GM19023 (cell line): Measurements from ENCODE around the gene CDK11B.

ENCODE experiments used
- ATAC-seq: cut with Tn5 transposase; IDR thresholded peaks from one replicate; pipeline ENCODE4 v1.9.1; 2021; ENCODE audit warnings: mild to moderate bottlenecking, moderate library complexity; ENCODE audit not compliant: unreplicated experiment

The CDK11B gene

DNA sequence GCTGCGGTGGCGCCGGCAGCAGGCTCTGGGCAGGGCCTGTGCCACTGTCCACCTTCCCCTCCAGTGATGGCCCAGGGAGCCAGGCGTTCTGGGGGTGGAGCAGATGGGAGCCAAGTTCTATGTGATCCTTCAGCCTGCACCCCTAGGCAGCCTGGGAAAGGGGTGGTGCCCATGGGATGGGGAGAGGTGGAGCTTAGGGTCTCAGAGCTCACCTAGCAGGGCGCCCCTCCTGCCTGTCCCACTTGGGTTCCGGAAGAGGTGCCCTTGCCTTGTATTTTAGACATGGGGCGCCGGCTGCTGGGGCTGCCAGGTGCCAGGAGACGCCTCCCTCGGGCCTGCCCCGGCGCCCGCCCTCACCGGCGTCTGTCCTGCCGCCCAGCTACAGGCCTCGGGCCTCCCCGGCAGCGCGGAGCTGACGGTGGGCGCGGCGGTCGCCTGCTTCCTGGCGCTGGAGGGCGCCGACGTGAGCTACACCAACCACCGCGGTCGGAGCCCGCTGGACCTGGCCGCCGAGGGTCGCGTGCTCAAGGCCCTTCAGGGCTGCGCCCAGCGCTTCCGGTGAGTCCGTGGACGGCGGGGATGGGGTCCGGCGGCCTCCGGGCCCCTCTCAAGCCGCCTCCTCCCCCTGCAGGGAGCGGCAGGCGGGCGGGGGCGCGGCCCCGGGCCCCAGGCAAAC is 29.9 kb downstream of the CDK11B start:
- ATAC-seq = no peak

DNA sequence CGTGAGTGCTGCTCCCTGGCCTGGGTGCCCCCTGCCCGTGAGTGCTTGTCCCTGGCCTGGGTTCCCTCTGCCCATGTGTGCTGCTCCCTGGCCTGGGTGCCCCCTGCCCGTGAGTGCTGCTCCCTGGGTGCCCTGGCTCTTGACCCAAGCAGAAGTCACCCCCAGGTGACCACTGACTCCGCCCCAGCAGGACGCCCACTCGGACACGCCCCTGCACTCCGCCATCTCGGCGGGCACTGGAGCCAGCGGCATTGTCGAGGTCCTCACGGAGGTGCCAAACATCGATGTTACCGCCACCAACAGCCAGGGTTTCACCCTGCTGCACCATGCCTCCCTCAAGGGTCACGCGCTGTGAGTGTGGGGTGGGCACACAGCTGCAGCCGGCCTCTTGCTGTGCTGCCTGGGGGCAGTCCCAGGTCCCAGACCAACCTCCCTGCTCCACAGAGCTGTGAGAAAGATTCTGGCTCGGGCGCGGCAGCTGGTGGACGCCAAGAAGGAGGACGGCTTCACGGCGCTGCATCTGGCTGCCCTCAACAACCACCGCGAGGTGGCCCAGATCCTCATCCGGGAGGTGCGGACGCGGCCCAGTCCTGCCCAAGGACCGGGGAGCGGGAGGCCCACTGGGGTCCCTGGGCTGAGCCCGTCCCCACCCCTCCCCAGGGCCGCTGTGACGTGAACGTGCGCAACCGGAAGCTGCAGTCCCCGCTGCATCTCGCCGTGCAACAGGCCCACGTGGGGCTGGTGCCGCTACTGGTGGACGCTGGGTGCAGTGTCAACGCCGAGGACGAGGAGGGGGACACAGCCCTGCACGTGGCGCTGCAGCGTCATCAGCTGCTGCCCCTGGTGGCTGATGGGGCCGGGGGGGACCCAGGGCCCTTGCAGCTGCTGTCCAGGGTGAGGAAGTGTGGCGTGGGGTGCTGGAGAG is 30.7 kb downstream of the CDK11B start:
- ATAC-seq = no peak

DNA sequence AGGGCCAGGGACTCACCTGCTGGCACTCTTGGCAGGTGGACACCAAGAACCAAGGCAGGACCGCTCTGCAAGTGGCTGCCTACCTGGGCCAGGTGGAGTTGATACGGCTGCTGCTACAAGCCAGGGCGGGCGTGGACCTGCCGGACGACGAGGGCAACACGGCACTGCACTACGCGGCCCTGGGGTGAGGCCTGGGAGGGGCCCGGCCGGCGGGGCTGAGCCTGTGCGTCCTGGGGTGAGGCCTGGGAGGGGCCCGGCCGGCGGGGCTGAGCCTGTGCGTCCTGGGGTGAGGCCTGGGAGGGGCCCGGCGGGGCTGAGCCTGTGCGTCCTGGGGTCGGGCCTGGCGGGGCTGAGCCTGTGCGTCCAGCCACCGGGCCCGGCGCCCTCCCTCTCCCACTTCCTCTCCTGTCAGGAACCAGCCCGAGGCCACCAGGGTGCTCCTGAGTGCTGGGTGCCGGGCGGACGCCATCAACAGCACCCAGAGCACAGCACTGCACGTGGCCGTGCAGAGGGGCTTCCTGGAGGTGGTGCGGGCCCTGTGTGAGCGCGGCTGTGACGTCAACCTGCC is 31.5 kb downstream of the CDK11B start:
- no peak for ATAC-seq

DNA sequence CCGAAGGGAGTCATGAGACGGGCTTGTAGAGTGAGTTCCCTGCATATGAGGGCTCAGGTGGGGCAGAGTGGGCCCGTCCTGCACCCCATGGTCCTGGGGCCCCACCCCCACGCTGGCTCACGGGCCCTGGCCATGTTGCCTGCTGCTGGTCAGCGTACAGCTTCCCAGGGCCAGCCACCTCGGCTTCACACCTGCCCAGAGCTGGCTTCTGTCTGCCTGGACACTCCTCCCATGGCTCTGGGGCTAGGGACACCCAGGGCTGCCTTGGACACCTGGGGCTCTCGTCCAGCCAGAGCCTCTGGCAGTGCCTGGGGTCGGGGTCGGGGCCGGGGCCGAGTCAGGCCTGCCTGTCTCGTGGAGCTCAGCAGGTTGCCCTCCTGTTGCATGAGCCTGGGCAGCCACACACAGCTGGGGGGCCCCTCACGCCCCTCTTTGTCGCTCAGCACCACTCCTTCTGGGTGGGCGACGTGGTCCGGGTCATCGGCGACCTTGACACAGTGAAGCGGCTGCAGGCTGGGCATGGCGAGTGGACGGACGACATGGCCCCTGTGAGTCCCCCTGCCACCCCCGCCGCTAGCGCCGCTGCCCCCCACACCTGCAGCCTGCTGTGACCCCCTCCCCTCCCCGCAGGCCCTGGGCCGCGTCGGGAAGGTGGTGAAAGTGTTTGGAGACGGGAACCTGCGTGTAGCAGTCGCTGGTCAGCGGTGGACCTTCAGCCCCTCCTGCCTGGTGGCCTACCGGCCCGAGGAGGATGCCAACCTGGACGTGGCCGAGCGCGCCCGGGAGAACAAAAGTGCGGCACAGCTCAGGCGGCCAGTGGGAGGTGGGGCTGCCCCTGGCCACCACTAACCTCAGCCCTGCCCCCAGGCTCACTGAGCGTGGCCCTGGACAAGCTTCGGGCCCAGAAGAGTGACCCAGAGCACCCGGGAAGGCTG is 32.3 kb downstream of the CDK11B start:
- no peak for ATAC-seq

DNA sequence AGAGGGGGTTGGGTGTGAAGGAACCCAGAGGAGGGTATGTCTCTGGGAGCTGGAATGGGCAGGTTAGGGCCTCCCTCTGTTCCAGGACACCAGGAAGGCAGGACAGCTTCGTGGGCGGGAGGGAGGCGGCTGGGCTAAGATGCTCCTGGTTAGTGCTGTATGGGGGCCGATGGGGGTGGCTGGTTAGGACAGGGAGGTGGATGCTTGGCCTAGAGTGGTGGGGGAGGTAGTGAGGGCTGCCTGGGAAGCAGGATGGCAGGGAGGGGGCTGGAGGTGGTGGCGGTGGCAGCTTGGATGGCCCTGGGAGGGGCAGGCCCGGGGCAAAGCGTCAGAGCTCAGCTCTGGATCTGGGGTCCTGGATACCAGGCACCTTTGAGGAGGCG is 33.0 kb downstream of the CDK11B start:
- ATAC-seq = no peak

DNA sequence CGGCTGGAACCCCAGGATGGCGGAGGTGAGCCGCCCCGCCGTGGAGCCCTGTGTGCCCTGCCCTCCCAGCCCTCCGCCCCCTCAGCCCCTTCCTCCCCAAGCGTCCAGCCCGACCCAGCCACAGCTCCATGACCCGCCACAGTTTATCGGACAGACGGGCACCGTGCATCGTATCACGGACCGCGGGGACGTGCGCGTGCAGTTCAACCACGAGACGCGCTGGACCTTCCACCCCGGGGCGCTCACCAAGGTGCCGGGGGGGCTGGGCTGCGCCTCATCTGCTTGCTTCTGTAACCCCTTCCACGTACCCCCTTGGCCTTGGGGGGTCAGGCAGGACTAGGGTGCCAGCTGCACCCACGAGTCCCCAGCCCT is 33.4 kb downstream of the CDK11B start:
- no peak for ATAC-seq

DNA sequence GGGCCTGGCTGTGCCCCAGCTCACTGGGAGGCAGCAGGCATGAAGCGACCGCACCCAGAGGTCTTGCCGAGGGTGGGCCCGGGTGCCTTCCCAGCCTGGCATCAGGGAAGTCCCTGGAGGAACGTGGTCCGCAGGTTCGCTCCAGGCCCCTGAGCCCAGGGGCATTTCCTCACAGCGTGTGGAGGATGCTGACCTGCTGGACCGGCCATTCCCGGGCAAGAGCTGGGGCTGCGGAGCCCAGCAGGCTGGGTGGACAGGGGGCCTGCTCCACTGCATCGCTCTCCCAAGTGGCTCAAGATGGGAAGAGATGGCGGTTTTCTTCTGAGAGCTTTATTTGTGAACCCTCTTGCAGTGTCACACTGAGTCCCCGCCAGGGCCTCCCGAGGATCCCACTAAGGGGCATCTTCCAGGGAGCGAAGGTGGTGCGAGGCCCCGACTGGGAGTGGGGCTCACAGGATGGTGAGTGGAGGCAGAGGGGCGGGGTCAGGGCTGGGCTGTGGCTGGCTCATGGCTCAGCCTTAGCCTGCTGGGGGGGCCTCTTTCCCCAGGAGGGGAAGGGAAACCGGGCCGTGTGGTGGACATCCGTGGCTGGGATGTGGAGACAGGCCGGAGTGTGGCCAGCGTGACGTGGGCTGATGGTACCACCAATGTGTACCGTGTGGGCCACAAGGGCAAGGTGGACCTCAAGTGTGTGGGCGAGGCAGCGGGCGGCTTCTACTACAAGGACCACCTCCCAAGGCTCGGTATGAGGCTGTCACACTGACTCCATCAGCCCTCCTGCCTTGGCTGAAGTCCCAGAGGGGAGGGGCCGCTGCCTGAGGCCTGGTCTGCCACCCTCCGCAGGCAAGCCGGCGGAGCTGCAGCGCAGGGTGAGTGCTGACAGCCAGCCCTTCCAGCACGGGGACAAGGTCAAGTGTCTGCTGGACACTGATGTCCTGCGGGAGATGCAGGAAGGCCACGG is 34.1 kb downstream of the CDK11B start:
- no peak for ATAC-seq

DNA sequence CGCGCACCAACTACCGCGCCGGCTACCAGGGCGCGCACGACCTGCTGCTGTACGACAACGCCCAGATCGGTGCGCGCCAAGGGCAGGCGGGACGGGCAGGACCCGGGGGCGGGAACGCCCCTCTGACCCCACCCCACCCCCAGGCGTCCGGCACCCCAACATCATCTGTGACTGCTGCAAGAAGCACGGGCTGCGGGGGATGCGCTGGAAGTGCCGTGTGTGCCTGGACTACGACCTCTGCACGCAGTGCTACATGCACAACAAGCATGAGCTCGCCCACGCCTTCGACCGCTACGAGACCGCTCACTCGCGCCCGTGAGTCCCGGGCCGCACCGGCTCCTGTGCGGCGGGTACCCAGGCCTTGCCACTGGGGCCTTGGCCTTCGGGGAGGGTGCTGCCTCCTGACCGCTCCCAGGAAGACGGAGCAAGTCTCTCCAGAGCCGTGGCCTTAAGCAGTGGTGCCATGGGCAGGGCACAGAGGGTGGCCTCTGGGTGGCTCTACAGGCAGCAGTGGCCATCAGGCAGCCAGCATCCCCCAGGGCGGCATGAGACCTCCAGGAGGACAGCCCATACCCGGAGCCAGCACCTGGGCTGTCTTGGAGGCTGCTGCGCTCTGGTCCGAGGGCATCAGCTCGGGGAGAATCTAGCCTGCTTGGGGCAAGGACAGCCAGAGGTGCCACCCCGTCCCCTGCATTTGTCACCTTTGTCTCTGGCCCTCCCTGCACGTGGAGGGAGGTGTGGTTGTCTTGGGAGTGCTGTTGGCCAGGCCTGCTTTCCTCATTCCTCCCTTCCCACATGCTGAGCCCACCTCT is 35.0 kb downstream of the CDK11B start:
- no peak for ATAC-seq

DNA sequence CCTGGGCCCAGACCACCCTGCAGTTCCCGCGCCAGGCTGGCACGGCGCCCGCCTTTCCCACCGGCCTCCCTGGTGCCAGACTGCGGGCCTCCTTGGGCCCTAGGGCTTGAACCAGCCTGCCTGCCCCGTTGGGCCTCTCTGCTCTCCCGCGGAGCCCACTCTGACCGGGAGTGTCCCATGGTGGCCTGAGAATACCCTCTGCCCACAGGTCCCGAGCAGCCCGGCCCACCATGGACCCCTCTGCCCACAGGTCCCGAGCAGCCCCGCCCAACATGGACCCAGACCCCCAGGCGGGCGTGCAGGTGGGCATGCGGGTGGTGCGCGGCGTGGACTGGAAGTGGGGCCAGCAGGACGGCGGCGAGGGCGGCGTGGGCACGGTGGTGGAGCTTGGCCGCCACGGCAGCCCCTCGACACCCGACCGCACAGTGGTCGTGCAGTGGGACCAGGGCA is 35.6 kb downstream of the CDK11B start:
- ATAC-seq = no peak

DNA sequence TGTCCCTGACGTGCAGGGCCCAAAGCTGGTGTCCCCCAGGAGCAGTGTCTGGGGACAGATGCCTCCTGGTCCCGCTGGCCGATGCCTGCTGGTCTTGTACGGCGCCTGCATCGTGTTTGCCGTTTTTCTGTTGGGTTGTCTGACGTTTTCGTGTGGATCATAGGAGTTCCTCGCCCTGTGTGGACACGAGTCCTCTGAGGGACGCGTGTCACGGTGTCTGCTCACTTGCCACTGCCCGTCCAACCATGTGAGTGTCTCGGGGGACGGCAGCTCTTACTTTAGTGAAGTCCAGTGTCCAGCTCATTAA is 36.1 kb downstream of the CDK11B start:
- ATAC-seq = no peak

DNA sequence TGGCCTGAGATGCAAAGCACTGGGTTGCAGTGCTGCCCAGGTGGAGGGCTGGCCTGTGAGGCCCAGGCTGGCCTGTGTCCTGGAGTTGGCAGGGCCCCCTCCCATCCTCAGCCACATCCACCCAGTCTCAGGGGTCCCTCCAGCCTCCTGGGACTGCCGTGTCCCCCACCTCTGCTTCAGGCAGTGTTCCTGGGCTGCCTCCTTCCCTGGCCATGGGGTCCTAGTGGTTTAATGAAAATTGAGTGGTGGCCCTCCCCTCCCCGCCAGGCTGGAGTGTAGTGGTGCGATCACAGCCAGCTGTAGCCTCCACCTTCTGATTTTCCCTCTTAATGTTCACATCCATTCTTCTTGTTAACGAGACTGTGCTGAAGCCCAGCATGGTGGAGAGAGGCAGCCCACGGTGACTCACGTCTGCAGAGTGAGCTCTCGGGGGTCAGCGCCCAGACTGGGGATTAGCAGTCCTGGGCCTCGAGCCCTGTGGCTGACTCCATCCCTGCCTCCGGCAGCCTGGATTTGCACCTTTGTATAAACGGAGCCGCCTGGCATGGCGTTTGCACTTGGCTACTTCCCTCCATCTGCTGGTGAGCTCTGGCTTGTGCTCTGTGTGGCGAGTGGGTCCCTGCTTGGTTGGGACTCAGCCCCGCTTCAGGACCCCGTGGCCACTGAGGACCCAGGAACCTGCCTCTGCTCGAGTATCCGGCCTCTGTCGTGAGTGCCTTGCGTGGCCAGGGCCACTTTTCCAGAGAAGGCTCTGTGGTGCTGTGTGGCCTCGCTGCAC is 36.6 kb downstream of the CDK11B start:
- ATAC-seq = no peak

DNA sequence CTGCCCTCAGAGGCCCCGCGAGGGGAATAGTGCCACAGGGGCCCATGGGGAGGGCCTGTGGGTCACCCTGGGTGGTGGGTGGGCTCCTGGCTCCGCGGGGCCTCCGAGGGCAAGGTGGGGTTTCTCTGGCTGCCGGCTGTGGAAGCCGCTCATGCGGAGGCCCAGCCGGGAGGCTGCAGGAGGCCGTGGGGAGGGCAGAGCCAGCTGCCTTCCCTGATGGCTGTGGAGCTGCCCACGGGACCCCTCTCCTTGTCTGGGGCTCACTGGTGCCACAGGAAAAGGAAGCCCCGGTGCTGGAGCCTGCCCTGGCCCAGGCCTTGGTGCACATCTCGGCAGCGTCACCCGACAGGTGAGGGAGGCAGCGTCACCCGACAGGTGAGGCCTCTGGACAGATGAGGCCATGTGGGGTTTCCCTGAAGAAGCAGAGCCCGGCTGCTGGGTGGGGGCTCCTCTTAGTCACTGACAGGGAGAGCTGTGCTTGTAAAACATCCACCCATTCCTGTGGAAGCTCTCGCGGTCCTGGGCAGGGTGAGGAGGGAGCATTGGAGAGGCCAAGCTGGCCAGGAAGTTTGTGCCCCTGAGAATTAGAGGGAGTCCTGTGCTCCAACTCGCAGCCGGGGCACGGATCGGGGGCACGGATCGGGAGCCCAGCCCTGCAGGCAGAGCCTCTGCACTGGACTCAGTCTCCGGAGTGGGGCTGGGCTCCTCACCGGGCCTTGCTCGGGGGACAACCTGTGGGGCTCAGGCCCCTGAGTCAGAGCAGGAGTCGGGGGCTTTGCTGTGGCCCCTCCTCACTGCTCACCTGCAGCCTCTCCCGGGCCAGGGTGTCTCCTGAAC is 37.4 kb downstream of the CDK11B start:
- ATAC-seq = no peak

DNA sequence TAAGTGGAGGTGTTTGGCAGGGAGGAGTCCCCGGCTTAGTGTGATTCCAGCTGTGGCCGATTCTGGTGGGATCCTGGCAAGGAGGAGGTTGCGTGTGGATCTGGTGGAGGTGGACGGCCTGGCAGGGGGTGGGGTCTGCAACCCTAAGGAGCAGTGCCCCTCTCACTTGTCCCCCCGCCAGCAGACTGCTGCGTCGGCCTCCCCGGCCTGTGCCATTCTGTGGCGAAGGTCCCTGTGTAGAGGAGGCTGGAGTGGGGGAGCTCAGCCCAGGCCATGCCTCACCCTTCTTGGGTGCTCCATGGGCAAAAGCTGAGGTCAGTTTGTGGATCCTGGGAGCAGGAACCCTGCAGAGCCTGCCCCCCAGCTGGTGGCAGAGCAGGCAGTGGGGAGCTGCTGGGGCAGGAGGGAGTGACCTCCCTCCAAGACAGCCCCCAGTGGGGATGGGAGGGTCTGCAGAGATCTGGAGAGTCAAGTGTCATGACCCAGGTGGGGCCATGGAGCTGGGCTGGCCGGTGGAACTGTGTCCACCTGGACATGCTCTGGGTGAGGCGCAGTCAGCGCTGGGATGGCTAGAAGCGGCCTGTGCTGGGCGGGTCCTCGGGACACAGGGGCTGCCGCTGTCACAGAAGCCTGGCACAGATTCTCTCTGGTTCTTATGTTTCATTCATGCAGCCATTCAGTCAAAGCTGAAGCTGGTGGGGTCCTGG is 38.2 kb downstream of the CDK11B start:
- ATAC-seq = no peak

DNA sequence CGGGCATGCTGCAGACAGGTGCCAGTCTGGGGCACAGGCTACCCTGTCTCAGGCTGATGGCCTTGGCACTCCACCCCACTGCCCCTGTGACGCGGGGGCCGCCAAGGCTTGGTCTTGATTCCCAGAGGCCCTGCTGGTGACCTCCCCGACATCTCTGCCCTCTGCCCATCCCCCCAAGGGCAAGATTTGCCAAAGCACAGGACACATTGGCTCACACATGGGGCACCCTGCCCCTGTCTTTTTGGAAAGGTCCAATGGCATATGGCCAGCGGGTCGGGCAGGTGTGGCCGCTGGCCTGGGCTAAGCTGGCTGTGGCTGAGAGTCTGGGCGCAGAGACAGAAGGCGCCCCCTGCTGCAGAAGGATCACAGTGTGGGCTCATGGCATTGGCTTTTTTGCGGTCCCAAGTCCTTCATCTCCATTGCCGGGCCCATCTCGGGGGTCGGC is 38.9 kb downstream of the CDK11B start:
- ATAC-seq = no peak

DNA sequence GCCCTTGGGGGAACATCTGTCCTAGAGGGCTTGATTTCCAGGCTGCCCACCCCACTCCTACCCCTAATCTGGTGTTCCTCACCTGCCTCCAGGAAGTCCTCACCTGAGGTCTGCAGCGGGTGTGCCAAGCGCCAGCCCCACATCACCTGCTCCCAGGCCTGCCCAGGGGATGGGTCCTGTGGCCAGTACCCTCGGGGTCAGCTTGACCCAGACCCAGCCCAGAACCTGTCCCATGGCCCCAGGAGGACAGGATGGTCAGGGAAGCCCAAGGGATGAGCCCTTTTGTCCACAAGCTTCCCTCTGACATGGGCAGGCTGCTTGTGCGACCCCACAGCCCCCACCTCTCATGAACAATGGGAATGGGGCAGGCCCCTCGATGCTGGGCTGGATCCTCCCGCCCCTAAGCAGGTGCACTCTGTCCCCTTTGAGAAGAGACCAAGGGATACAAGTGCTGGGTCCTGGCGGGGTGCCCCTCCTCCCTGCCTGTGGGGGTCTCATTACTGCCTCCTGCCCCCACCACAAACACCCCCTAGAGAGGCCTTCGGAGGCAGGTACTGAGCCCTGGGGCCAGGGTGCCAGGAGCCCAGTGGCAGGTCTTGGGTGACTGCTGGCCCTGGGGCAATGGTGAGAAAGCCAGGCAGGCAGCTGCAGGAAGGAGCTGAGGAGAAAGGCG is 40.3 kb downstream of the CDK11B start:
- ATAC-seq = no peak

DNA sequence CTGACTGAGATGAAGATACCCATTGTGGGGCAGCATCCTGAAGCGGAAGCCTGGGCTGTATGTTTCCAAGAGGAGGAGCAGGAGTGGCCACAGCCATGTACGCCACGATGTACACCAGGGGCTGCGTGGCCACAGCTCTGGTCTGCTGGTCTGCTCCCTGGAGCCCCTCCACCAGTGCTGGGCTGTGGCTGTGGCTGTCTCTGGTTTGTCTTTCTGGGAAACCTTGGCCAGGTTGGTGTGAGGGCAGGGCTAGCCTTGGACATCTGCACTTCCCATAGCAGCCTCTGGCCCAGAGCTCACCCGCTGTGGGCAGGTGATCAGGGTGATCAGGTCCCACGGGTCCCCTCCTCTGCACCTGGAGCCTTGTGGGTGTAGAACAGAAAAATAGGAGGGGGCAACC is 40.9 kb downstream of the CDK11B start:
- no peak for ATAC-seq
